ENCODE data around the gene NELL2.
"Not testable (repeated sequence)": the region's sequence is repeated elsewhere in the genome, so short reads cannot be mapped to it uniquely, and the experiment has no call there.

DNA sequence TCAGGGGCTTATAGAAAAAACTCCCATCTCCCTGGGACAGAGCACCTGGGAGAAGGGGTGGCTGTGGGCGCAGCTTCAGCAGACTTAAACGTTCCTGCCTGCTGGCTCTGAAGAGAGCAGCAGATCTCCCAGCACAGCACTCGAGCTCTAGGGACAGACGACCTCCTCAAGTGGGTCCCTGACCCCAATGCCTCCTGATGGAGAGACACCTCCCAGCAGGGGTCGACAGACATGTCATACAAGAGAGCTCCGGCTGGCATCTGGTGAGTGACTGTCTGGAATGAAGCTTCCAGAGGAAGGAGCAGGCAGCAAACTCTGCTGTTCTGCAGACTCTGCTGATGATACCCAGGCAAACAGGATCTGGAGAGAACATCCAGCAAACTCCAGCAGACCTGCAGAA lies 22.0 kb upstream of the NELL2 start:
- TF ChIP-seq, protein P1, sequence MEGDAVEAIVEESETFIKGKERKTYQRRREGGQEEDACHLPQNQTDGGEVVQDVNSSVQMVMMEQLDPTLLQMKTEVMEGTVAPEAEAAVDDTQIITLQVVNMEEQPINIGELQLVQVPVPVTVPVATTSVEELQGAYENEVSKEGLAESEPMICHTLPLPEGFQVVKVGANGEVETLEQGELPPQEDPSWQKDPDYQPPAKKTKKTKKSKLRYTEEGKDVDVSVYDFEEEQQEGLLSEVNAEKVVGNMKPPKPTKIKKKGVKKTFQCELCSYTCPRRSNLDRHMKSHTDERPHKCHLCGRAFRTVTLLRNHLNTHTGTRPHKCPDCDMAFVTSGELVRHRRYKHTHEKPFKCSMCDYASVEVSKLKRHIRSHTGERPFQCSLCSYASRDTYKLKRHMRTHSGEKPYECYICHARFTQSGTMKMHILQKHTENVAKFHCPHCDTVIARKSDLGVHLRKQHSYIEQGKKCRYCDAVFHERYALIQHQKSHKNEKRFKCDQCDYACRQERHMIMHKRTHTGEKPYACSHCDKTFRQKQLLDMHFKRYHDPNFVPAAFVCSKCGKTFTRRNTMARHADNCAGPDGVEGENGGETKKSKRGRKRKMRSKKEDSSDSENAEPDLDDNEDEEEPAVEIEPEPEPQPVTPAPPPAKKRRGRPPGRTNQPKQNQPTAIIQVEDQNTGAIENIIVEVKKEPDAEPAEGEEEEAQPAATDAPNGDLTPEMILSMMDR (conservative IDR thresholded peaks at IDR 0.05), result not testable (repeated sequence)
- TF ChIP-seq ZFX (IDR thresholded peaks at IDR 0.05), result not testable (repeated sequence)
